Hematopoietic multipotent progenitor cell treated with erythropoietin and hydrocortisone succinate and interleukin-3 and kit ligand, for 6 days (in vitro differentiated cells): ENCODE measurements around the gene DAPK2.
"Not testable (repeated sequence)": the region's sequence is repeated elsewhere in the genome, so short reads cannot be mapped to it uniquely, and the experiment has no call there.

ENCODE experiments used
- DNase-seq: peaks from one replicate; pipeline ENCODE4 v3.0.0-alpha.2; 2015

Gene DAPK2

GRCh38 chr15:63970621-63971426, 75.5 kb downstream of the DAPK2 start:
- no peak for DNase-seq

GRCh38 chr15:63969652-63970421, 76.4 kb downstream of the DAPK2 start:
- DNase-seq = no peak

GRCh38 chr15:63968700-63969099, 77.6 kb downstream of the DAPK2 start:
- DNase-seq = no peak

GRCh38 chr15:63968122-63968524, 78.2 kb downstream of the DAPK2 start:
- DNase-seq = no peak

DNA sequence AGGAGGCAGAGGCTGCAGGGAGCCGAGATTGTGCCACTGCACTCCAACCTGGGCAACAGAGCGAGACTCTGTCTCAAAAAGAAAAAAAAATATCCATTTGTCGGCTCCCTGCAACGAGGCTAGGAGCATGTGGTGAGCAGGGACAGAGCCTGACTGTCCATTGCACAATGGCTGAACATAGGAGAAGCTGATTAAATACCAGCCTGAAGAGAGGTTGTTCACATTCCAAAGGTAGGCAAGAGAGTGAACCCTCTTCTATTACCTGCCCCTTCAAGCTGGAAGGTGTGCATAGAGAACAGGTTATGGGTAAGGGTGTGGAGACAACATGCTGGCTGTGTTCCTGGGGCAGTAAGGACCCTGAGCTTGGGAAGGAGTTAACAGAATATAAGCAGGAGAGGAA, 78.7 kb downstream of the DAPK2 start:
- no peak for DNase-seq

DNA sequence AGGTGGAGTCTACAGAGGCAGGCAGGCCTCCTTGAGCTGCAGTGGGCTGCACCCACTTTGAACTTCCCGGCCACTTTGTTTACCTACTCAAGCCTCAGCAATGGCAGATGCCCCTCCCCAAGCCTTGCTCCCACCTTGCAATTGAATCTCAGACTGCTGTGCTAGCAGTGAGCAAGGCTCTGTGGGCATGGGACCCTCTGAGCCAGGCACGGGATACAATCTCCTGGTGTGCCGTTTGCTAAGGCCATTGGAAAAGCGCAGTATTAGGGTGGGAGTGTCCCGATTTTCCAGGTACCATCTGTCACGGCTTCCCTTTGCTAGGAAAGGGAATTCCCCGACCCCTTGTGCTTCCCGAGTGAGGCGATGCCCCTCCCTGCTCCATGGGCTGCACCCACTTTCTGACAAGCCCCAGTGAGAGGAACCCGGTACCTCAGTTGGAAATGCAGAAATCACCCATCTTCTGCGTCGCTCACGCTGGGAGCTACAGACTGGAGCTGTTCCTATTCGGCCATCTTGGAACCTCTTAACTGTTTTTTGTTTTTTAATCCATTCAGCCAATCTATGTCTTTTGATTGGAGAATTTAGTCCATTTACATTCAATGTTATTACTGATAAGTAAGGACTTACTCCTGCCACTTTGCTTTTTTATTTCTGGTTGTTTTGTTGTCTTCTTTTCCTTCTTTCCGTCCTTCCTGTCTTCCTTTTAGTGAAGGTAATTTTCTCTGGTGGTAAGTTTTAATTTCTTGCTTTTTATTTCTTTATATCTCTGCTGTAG, 83.2 kb downstream of the DAPK2 start:
- DNase-seq = not testable (repeated sequence)

GRCh38 chr15:63953524-63953923, 92.8 kb downstream of the DAPK2 start:
- DNase-seq = no peak

DNA sequence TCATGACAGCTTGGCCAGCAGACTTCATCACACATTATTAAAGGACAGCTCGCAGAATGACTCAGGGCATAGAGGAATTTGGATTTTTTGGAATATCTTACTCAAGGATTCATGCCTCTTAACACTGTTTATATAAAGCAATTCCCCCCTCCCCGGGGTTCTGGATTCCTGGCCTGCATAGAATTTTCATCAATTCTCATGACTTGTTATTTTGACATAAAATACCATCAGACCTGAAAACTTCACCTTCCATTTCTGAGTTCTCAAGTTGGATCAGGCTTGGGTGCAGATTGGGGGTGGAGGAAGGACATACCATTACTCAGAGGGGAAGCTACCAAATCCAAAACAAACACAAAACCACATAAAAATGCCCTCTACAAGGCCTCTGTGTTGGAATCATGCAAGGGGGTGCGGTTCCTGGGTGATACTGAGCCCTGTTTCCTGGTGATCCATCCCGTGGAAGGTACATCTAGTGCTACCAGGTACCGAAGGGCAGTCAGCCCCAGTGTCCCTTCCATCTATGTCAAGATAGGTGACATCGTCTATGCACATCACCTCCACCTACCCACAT, 95.3 kb downstream of the DAPK2 start:
- no peak for DNase-seq

GRCh38 chr15:63948971-63949370, 97.3 kb downstream of the DAPK2 start:
- DNase-seq = no peak

GRCh38 chr15:63948436-63948835, 97.8 kb downstream of the DAPK2 start:
- DNase-seq = no peak

DNA sequence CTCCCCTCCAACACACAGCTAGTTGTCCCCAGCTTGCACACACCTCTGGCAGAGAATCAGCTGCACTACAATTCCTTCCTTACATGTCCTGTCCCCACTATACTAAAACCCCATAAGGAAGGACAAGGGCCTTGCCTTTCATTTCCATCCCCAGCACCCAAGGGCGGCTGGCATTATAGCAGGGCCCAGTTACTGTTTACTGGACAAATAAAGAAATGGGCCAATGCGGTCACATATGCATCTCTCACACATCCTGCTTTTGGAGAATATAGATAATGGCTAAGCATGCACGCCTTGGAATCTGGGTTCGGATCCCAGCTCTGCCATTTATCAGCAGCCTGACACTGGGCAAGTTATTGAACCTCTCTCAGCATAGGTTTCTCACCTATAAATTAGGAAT, 99.1 kb downstream of the DAPK2 start:
- DNase-seq = no peak

DNA sequence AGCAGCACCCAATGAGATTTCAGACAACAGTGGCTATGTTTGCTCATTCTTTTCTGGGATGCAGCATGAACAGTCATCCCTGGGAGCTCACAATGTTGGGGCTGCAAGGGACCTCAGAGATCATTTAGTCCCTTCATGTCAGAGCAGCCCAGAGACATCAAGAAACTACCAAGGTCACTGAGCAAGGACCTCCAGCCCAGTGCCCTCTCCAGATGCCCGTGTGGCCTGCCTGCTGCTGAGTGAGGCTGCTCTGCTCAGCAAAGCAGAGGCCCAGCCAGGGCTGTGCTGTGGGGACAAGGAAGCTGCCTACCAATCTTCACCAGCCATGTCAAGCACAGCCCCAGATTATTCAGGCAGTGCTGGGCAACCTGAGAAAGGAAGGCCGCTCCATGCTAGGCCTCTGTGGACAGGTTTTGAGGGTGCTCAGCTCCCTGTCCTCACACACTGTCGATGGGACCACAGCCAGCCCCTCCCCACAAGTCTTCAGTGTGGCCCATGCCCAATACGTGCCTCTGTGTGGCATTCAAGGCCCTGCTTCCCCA, 99.7 kb downstream of the DAPK2 start:
- no peak for DNase-seq

- DNase-seq = no peak
Observed at GRCh38 chr15:63945838-63946298, 100.4 kb downstream of the DAPK2 start.

- DNase-seq = peak; percentile 87
Observed at GRCh38 chr15:63945007-63945788, 101.1 kb downstream of the DAPK2 start.

DNA sequence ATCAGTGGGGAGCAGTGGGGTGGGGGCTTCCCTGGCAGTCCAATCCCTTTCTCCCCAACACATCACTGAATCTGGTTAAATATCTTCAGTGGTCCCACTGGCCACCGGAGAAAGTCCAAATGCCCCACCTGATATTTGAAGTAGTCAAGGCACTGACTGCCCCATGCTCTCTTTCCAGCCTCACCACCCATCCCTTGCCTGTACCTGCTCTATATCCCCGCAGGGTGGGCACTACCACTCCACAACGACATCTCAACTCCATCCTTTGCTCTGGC, 101.7 kb downstream of the DAPK2 start:
- DNase-seq = no peak

DNA sequence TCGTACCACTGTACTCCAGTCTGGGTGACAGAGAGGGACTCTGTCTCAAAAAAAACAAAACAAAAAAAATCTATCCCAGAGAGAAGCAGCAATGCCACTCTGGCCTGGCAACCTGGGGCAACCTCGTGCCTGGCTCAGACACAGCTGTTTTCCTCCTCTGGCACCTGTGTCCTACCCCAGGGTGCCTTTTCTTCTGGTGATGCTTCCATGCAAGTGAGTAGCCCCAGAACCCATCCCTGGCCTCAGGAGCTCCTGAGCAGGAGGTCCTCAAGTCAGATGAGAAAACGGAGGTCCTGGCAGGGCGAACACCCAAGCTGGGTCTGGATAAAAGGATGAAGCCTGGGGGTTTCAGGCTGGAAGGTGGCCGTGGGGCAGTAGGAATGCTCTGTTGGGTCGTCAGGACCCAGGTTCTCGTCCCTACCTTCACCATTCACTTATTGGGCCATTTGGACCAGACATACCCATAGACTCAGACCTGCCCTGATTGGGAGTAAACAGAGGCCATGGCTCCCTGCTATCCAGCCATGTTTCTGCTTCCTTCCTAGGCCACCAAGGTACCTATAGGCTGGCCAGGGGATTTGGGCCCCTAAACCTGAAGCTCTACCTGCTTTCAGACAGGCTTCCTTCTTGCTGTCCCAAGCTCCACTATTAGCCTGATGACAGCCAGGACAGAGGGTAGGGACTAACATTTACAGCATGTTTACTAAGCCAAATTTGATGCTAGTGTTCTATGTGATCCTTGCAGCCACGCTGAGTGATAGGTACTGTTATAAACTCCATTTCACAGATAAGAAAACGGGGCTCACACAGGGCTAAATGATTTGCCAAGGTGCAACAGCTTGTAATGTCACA, 102.2 kb downstream of the DAPK2 start:
- no peak for DNase-seq

DNA sequence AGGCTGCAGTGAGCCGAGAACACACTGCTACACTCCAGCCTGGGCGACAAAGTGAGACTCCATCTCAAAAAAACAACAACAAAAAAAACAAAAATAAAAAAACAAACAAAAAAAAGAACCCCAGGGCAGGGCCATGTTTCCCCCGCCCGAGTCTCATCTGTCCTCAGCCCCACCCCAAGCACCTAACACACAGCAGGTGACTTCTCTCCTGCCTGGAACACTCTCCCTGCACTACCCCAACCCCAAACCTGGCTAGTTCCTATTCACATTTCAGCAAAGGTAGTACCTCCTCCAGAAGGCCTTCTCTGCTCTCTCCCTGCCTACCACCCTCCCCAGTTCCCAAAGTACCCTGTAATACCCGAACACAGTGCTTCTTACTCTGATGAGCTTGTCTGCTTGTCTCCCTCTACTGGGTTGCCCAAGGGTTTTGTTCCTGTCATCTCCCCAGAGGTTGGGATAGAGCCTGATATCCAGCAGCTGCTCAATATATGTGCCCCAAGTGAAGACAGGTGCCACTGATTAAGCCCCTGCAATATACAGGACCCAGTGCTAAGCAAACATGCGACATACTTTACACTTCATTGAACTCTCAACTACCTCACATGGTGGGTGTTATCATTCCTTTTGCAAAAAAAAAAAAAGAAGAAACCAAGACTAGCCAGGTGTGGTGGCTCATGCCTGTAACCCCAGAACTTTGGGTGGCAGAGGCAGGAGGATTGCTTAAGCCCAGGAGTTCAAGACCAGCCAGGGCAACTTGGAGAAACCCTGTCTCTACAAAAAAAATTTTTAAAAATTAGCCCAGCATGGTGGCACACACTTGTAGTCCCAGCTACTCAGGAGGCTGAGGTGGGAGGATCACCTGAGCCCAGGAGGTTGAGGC, 103.6 kb downstream of the DAPK2 start:
- DNase-seq = no peak

GRCh38 chr15:63941698-63942465, 104.4 kb downstream of the DAPK2 start:
- DNase-seq = no peak

GRCh38 chr15:63940966-63941620, 105.2 kb downstream of the DAPK2 start:
- DNase-seq = no peak
